CD4-positive, alpha-beta T cell treated with Interleukin-15 for 4 hours (primary cell): Measurements from ENCODE around the gene FLOT1.

Experiments used
- DNase-seq: peaks from one replicate; pipeline ENCODE4 v3.0.0-alpha.2; 2020; ENCODE audit warnings: low spot score

The FLOT1 gene

GRCh38 chr6:30742316-30743098 lies at the start of gene FLOT1:
TSS of gene FLOT1 (minus strand) at chr6:30742687. CDS start at chr6:30742189, 498 bp downstream.
- DNase-seq, result peak; percentile 95

- no peak for DNase-seq
These were observed 48.4 kb upstream of the FLOT1 start for GRCh38 chr6:30790724-30791383.

- DNase-seq, result no peak
These were observed 47.1 kb upstream of the FLOT1 start for GRCh38 chr6:30789606-30790005.

- no peak for DNase-seq
These were observed 45.5 kb upstream of the FLOT1 start for GRCh38 chr6:30787954-30788353.

- DNase-seq, result no peak
These were observed 40.0 kb upstream of the FLOT1 start for GRCh38 chr6:30782425-30783014.

GRCh38 chr6:30781743-30782424 lies 39.4 kb upstream of the FLOT1 start:
- DNase-seq, result peak; percentile 37

- DNase-seq, result no peak
These were observed 38.9 kb upstream of the FLOT1 start for GRCh38 chr6:30781395-30781742.

GRCh38 chr6:30780642-30780920 lies 38.1 kb upstream of the FLOT1 start:
- DNase-seq, result no peak

- DNase-seq, result no peak
These were observed 37.6 kb upstream of the FLOT1 start for GRCh38 chr6:30779850-30780641.

GRCh38 chr6:30778001-30778635 lies 35.6 kb upstream of the FLOT1 start:
- DNase-seq, result no peak

GRCh38 chr6:30777155-30777485 lies 34.6 kb upstream of the FLOT1 start:
- DNase-seq, result no peak

GRCh38 chr6:30776390-30777154 lies 34.1 kb upstream of the FLOT1 start:
- no peak for DNase-seq

GRCh38 chr6:30775104-30775503 lies 32.6 kb upstream of the FLOT1 start:
- no peak for DNase-seq

- no peak for DNase-seq
These were observed 32.2 kb upstream of the FLOT1 start for GRCh38 chr6:30774701-30775100.

GRCh38 chr6:30770592-30770991 lies 28.1 kb upstream of the FLOT1 start:
- DNase-seq, result no peak

- DNase-seq, result peak; percentile 28
These were observed 27.5 kb upstream of the FLOT1 start for GRCh38 chr6:30769853-30770524.

- DNase-seq, result peak; percentile 75
These were observed 26.8 kb upstream of the FLOT1 start for GRCh38 chr6:30769088-30769852.

GRCh38 chr6:30768634-30769087 lies 26.2 kb upstream of the FLOT1 start:
- no peak for DNase-seq

GRCh38 chr6:30767944-30768301 lies 25.4 kb upstream of the FLOT1 start:
- no peak for DNase-seq
